ENCODE data around the gene STAC.

- TF ChIP-seq CTCF (IDR thresholded peaks at IDR 0.05 in 2 of 3, conservative IDR thresholded peaks at IDR 0.05 in 1 of 3; ENCODE audit: control insufficient read depth in 2 of 3, extremely low read depth in 1 of 3, insufficient read depth in 1 of 3, low read depth in 3 of 3, low read length in 3 of 3) (no peak), EP300 (IDR thresholded peaks at IDR 0.05; ENCODE audit: borderline replicate concordance in 1 of 2, control insufficient read depth in 1 of 2, low read depth in 2 of 2, low read length in 2 of 2) (no peak), POLR2AphosphoS5 (IDR thresholded peaks at IDR 0.05; ENCODE audit: low read length) (no peak), JUND (IDR thresholded peaks at IDR 0.05; ENCODE audit: low read depth, low read length) (no peak), SPI1 (IDR thresholded peaks at IDR 0.05; ENCODE audit: borderline replicate concordance, insufficient read depth, low read depth, low read length) (no peak), RBBP5 (conservative IDR thresholded peaks at IDR 0.05) (no peak), JUNB (IDR thresholded peaks at IDR 0.05) (no peak)
Measured at GRCh38 chr3:36446276-36446675, 66.0 kb downstream of the STAC start.
